GM19193 (cell line): ENCODE results near the gene TRPV4.

Experiments
- POLR2A ChIP-seq: IDR thresholded peaks from 4 replicates; pipeline ENCODE4 v1.6.1; 2011; ENCODE audit not compliant: insufficient read depth, insufficient read length; ENCODE audit errors: extremely low read depth

The TRPV4 gene

GRCh38 chr12:109786799-109787198 lies 46.4 kb downstream of the TRPV4 start:
- TF ChIP-seq POLR2A: no peak

- TF ChIP-seq POLR2A: no peak
Observed at GRCh38 chr12:109785854-109786253, 47.3 kb downstream of the TRPV4 start.

GRCh38 chr12:109783965-109784244 lies 49.3 kb downstream of the TRPV4 start:
- TF ChIP-seq POLR2A: no peak

GRCh38 chr12:109783135-109783964 lies 49.8 kb downstream of the TRPV4 start:
- no peak for TF ChIP-seq POLR2A

GRCh38 chr12:109782326-109782703 lies 50.9 kb downstream of the TRPV4 start:
- TF ChIP-seq POLR2A: no peak

GRCh38 chr12:109781668-109782325 lies 51.4 kb downstream of the TRPV4 start:
- TF ChIP-seq POLR2A: no peak

GRCh38 chr12:109779382-109779781 lies 53.8 kb downstream of the TRPV4 start:
- TF ChIP-seq POLR2A: no peak

- TF ChIP-seq POLR2A: no peak
Observed at GRCh38 chr12:109778684-109779083, 54.5 kb downstream of the TRPV4 start.

GRCh38 chr12:109777544-109777943 lies 55.7 kb downstream of the TRPV4 start:
- no peak for TF ChIP-seq POLR2A

GRCh38 chr12:109776624-109777023 lies 56.6 kb downstream of the TRPV4 start:
- TF ChIP-seq POLR2A: no peak

GRCh38 chr12:109775172-109775881 lies 57.9 kb downstream of the TRPV4 start:
- TF ChIP-seq POLR2A: no peak

GRCh38 chr12:109773384-109774011 lies 59.7 kb downstream of the TRPV4 start:
- TF ChIP-seq POLR2A: no peak

- no peak for TF ChIP-seq POLR2A
Observed at GRCh38 chr12:109772622-109773321, 60.4 kb downstream of the TRPV4 start.

GRCh38 chr12:109771746-109772621 lies 61.2 kb downstream of the TRPV4 start:
- no peak for TF ChIP-seq POLR2A
